Iris pigment epithelial cell (primary cell): ENCODE measurements around the gene PRRT1.

Experiments
- DNase-seq: peaks from one replicate; pipeline ENCODE4 v3.0.0-alpha.2; 2011; ENCODE audit warnings: low read depth

The PRRT1 gene

GRCh38 chr6:32174416-32174815, 22.7 kb upstream of the PRRT1 start:
- DNase-seq, result no peak

- no peak for DNase-seq
These were observed 21.4 kb upstream of the PRRT1 start for GRCh38 chr6:32173051-32173727.

GRCh38 chr6:32171234-32171633, 19.5 kb upstream of the PRRT1 start:
- no peak for DNase-seq

GRCh38 chr6:32170294-32170693, 18.6 kb upstream of the PRRT1 start:
- DNase-seq, result no peak

- DNase-seq, result peak; percentile 35
These were observed 17.3 kb upstream of the PRRT1 start for GRCh38 chr6:32168807-32169591.

- no peak for DNase-seq
These were observed 16.6 kb upstream of the PRRT1 start for GRCh38 chr6:32168350-32168749.

GRCh38 chr6:32167761-32168262, 16.1 kb upstream of the PRRT1 start:
- DNase-seq, result no peak

GRCh38 chr6:32167154-32167760, 15.5 kb upstream of the PRRT1 start:
- DNase-seq, result no peak

GRCh38 chr6:32166411-32167061, 14.8 kb upstream of the PRRT1 start:
- no peak for DNase-seq

GRCh38 chr6:32164295-32164694, 12.6 kb upstream of the PRRT1 start, which contains the start of gene EGFL8:
Gene EGFL8, plus strand, starts transcription at chr6:32164595. Its CDS starts 1,571 bp downstream, at chr6:32166166.
- DNase-seq, result no peak

- no peak for DNase-seq
These were observed 12.0 kb upstream of the PRRT1 start for GRCh38 chr6:32163559-32164258.

- DNase-seq, result no peak
These were observed 6.3 kb upstream of the PRRT1 start for GRCh38 chr6:32158052-32158451.

GRCh38 chr6:32156891-32157290, 5.2 kb upstream of the PRRT1 start:
- no peak for DNase-seq

GRCh38 chr6:32154514-32155161, 2.9 kb upstream of the PRRT1 start:
- DNase-seq, result peak; percentile 73

GRCh38 chr6:32153564-32154513, 2.1 kb upstream of the PRRT1 start, which contains the start of gene PPT2:
Gene PPT2, plus strand, starts transcription at chr6:32154141. Its CDS starts 454 bp downstream, at chr6:32154595.
- DNase-seq, result peak; percentile 97

- DNase-seq, result peak; percentile 41
These were observed 1.2 kb upstream of the PRRT1 start for GRCh38 chr6:32152769-32153563.

- no peak for DNase-seq
These were observed 417 bp downstream of the PRRT1 start for GRCh38 chr6:32151181-32151862.
